GM19452 (cell line): ENCODE data around the gene EHMT1.
"Not testable (repeated sequence)": the region's sequence is repeated elsewhere in the genome, so short reads cannot be mapped to it uniquely, and the experiment has no call there.

Source experiments
- ATAC-seq: cut with Tn5 transposase; IDR thresholded peaks from one replicate; pipeline ENCODE4 v1.9.1; 2021; ENCODE audit not compliant: unreplicated experiment

The EHMT1 gene

GRCh38 chr9:137757613-137758029 lies 138.8 kb downstream of the EHMT1 start:
- ATAC-seq: no peak

GRCh38 chr9:137758067-137758466 lies 139.3 kb downstream of the EHMT1 start:
- ATAC-seq: no peak

DNA sequence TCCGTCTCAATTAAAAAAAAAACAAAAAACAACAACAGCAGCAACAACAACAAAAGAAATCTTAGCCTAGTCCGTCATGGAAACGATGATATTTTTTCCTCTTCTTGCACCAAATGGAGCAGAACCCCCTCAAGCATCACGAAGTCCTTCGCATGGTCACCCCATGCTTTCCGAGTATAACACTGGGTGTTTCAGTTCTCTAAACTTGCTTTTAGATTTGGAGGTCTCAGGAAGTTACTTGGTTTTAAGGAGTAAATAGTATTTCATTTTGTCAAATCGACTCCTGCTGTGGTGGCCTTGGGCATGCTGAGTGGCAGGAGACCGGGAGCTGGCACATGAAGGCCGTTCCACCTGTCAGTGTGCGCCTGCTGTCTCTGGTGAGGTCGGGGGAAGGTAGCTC lies 140.3 kb downstream of the EHMT1 start:
- no peak for ATAC-seq

GRCh38 chr9:137759649-137760321 lies 141.0 kb downstream of the EHMT1 start:
- ATAC-seq: no peak

GRCh38 chr9:137760426-137760825 lies 141.6 kb downstream of the EHMT1 start:
- ATAC-seq: no peak

DNA sequence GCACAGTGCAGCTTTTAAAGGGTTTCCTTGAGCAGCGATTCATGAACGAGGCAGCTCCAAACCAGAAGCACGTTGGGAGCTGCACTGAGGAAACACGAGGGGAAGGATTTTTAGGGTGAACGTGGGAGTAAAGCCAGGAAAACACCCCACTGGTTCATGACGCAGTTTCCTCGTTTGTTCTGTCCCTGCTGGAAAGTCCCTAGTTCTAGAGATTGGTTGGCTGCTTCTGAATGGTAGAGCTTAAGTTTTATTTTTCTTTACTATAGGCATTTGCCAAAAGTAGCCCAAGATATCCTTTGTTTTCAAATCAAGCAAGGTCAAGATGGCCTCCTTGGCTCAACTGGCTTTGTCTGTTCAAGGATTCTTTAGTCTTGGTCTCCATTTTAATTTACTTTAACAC lies 142.2 kb downstream of the EHMT1 start:
- no peak for ATAC-seq

- ATAC-seq: no peak
Measured at GRCh38 chr9:137761793-137762192, 143.0 kb downstream of the EHMT1 start.

DNA sequence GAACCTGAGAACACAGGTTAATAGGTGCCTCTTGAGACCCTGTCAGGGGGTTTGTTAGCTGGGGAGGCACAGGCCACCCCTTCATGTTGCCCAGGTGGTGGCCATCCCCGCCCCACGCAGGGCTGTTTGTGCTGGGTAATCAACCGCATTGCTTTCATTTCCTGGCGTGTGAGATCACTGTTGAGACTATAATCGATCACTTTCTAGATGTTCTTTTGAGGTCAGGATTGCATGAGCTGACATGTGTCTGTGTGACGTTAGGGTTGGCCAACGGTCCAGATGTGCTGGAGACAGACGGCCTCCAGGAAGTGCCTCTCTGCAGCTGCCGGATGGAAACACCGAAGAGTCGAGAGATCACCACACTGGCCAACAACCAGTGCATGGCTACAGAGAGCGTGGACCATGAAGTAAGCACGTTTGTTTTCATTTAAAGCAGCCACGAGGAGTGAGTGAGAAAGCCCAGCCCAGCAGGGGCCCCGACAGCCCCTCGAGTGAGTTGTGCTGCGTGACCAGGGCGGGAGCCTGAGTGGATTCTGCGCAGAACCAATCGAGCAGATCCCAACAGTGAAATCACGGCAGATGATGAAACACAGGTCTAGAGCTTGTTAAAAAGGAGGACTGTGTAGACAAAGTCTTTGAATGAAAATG lies 143.7 kb downstream of the EHMT1 start:
- peak; percentile 75 for ATAC-seq

DNA sequence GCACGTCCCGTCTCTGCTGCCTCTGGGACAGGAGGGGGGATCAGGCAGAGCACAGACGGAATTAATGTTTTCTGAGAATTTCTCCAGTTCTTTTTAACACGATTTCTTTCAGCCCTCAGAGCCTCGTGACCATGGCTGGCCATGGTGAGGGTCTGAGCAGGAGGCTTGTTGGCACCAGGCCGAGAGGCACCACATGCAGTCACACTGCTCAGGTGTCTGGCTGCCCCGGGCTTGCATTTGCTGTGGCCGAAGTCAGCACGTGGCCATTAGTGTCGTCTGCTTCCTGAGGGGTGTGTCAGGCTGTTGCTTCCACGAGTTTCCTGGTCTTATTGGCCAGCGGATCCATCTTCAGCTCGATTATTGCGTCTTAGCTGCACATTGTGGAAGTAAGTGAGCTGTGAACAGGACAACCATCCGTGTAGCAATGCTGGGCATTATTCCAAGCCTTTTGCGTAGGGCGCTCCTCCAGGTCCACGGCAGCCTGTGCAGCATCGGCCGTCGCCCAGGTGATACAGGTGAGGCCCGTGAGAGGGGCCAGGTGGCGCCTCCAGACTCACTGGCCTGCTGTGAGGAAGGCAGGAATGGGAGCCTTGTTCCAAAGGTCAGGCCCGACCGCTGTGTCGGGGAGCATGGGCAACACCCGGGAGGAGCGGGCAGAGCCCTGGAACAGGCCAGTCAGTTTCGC lies 144.6 kb downstream of the EHMT1 start:
- ATAC-seq: no peak

DNA sequence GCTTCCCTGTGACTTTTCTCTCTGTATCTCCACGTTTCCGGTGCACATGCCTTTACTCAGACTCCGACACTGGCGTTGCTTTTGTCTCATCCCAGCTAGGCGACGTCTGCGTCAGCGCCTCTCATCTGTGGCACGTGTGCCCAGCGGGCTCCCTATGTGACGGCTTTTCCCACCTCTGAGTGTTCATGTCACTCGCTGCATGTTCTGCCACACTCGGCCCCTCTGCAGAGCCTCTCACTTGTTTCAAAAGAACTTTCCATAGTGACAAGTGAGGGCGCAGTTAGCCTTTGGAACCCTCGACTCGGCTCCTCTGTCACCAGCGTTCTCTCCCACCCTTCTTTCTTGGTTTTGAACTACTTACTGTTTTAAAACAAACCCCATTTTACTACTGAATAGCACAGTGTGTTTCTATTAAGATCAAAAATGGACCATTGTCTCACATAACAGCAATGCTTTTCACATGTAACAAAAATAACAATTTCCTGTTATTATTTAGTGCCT lies 145.4 kb downstream of the EHMT1 start:
- no peak for ATAC-seq

GRCh38 chr9:137764981-137765380 lies 146.2 kb downstream of the EHMT1 start:
- ATAC-seq: no peak

DNA sequence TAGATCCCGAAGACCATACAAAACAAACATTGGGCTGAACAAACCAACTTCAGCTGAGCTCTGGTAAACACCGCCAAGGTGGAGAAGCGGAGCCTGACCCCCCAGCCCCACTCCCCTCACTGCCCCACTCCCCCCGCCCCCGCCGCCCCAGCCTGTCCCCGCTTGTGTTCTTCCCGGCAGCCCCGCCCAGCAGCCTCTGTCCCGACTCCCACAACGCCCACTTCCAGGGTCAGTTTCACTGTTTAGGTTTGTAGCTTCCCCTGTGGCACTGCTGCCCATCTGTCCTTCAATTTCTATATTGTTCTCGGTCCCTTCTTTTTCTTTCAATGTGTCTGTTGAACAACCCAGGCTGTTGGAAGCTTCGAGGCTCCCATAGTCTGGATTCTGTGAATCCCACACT lies 146.7 kb downstream of the EHMT1 start:
- ATAC-seq: no peak

DNA sequence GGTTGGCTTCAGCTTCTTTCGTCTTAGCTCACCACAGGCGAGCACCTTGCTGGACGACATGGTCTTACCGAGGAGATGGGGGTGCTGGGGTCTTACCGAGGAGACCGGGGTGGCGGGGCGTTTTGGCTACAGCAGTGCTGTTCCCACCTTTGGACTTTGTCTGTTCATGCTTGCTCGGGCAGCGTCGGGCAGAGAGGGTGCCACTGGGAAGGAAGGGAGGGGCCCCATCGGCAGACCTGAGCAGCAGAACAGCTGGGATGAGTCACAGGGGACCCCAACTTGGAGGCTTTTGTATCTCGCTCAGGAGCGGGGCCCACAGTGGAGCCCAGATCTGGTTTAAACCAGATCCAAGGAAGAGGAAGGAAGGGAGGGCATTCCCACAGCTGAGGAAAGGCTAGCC lies 152.8 kb downstream of the EHMT1 start:
- ATAC-seq: no peak

- ATAC-seq: no peak
Measured at GRCh38 chr9:137772281-137772873, 153.6 kb downstream of the EHMT1 start.

DNA sequence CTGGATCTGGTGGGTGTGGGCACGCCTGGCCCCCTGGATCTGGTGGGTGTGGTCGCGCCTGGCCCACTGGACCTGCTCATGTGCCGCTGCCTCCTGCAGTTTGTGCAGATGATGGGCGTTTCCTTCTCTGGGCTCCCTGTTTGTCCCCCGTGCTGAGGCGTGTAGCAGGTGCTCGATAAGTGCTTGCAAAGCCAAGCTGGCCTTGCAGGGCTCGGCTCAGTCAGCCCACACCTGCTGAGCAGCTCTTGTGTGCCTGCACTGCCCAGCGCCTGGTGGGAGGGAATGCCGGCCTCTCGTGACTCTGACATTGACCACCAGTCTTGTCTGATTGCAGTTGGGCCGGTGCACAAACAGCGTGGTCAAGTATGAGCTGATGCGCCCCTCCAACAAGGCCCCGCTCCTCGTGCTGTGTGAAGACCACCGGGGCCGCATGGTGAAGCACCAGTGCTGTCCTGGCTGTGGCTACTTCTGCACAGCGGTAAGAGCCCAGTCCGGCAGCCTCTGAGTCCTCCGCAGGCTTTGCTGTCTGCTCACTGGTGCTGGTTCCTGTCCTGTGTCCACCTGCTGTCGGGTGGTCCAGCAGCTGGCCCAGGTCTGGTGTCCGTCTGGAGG lies 156.1 kb downstream of the EHMT1 start:
- no peak for ATAC-seq

- no peak for ATAC-seq
Measured at GRCh38 chr9:137776306-137776995, 157.6 kb downstream of the EHMT1 start.

DNA sequence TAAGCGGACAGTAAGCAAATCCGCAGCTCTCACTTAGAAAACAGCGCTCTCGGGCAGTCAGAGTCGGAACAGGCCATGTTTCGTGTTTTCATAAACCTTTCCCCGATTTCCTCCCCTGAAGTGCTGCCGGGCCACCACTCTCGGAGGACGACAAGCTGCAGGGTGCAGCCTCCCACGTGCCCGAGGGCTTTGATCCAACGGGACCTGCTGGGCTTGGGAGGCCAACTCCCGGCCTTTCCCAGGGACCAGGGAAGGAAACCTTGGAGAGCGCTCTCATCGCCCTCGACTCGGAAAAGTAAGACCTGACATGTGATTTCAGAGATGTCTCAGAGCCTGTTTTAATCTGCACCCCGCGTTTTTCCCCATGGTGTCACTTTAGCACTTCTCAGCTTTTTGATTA lies 159.0 kb downstream of the EHMT1 start:
- ATAC-seq: no peak

DNA sequence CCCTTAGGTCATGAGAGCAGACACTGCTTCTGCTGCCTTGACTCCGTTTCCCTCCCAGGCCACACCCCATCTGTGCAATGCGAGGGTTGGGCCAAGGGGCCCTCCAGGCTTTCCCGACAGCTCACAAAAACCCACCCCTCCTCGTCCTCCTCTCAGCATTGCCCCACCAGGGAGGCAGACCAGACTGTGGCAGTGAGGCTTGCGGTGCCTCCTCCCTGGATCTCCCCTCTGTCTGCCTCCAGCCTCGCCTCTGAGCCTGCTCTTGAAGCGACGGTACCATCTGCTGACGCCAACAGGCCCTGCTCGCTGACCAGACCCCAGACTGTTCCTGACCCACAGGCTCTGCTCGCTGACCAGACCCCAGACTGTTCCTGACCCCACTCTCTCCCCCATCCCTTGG lies 159.5 kb downstream of the EHMT1 start:
- no peak for ATAC-seq

DNA sequence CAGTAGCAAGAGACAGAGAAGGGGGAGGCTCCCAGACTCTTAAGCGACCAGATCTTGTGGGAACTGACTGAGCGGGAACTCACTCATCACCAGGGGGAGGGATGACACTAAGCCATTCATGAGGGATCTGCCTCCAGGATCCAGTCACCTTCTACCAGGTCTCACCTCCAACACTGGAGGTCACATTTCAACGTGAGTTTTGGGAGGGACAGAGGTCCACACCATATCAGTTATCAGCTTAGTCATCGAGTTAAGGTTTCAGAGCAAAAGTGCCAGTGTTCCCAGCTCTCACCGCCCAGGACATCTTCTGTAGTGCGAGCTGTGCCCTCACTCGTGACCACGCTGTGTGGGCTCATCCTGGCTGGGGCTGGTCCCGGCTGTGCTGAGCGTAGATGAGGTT lies 160.1 kb downstream of the EHMT1 start:
- no peak for ATAC-seq

GRCh38 chr9:137780031-137780430 lies 161.2 kb downstream of the EHMT1 start:
- ATAC-seq: not testable (repeated sequence)
